H1 (cell line): Measurements from ENCODE around the gene POLR3G. TPM values are rescaled to one million over a fixed set of nuclear protein-coding genes. Genes with fewer than 3 reads are reported as not detected.

Source experiments
- CTCF ChIA-PET: fragments of 300-600 bp; sonication (Branson Sonifier 250); formaldehyde crosslinking; loops from one replicate; lab custom pipeline; 2021; ENCODE audit not compliant: partially characterized antibody; lab: Charles Lee
- POLR2A ChIA-PET: fragments of 300-600 bp; sonication (Branson Sonifier 250); formaldehyde crosslinking; loops from one replicate; lab custom pipeline; 2021; ENCODE audit warnings: inconsistent platforms; ENCODE audit not compliant: partially characterized antibody; lab: Charles Lee
- DNase-seq, 2 experiments: peaks; one replicate each; pipeline versions ENCODE4 v3.0.0 to v3.0.0-alpha.2; 2010 to 2022; ENCODE audit warnings: low spot score in 2 of 2, low read depth in 1 of 2, mixed read lengths in 1 of 2
- FAIRE-seq: peaks from 2 replicates; lab custom pipeline; 2011; peaks lifted over from hg19 to GRCh38; lab: Jason Lieb, UNC
- H2AFZ ChIP-seq: 2 replicates; pipeline ENCODE4 v1.8.1; 2012; ENCODE audit warnings: low read length, inconsistent platforms
- H2AK5ac ChIP-seq: 2 replicates; pipeline ENCODE4 v1.6.1; 2013; ENCODE audit warnings: low read depth, low read length
- H2BK120ac ChIP-seq: replicated peaks from 2 replicates; pipeline ENCODE3; 2013; ENCODE audit warnings: low read depth, low read length, inconsistent platforms
- H2BK12ac ChIP-seq: 2 replicates; pipeline ENCODE4 v1.6.1; 2013; ENCODE audit warnings: low read depth, low read length
- H2BK15ac ChIP-seq: 2 replicates; pipeline ENCODE4 v1.6.1; 2013; ENCODE audit warnings: low read length
- H2BK20ac ChIP-seq: 2 replicates; pipeline ENCODE4 v1.6.1; 2013; ENCODE audit warnings: low read length
- H2BK5ac ChIP-seq: 2 replicates; pipeline ENCODE4 v1.6.1; 2013; ENCODE audit warnings: low read depth, low read length
- H3K14ac ChIP-seq: 2 replicates; pipeline ENCODE4 v1.6.1; 2013; ENCODE audit warnings: inconsistent platforms; ENCODE audit not compliant: insufficient read length
- H3K18ac ChIP-seq: 2 replicates; pipeline ENCODE4 v1.6.1; 2013; ENCODE audit warnings: low read length; ENCODE audit errors: extremely low read depth
- H3K23ac ChIP-seq: 2 replicates; pipeline ENCODE4 v1.6.1; 2013; ENCODE audit warnings: inconsistent platforms; ENCODE audit not compliant: insufficient read length
- H3K23me2 ChIP-seq: 2 replicates; pipeline ENCODE4 v1.6.1; 2013; ENCODE audit warnings: low read depth, low read length
- H3K27ac ChIP-seq: 2 replicates; pipeline ENCODE4 v1.6.1; 2011; ENCODE audit warnings: low read depth, low read length, inconsistent platforms
- H3K27me3 ChIP-seq, 4 experiments: replicated peaks in 1 of 4; 1 replicate in 1 of 4; 2 replicates in 3 of 4; pipeline versions ENCODE4 v1.6.1 to v1.8.1; 2011 to 2013; ENCODE audit warnings: low read length in 3 of 4, mild to moderate bottlenecking in 3 of 4, inconsistent platforms in 2 of 4, mixed read lengths in 2 of 4, moderate library complexity in 1 of 4; ENCODE audit not compliant: control insufficient read depth in 3 of 4, insufficient read depth in 3 of 4; ENCODE audit errors: extremely low read depth in 1 of 4
- H3K36me3 ChIP-seq, 4 experiments: 2 replicates each; pipeline versions ENCODE4 v1.6.1 to v1.8.1; 2011 to 2013; ENCODE audit warnings: mild to moderate bottlenecking in 4 of 4, low read length in 3 of 4, moderate library complexity in 2 of 4, control low read depth in 1 of 4, inconsistent platforms in 1 of 4; ENCODE audit not compliant: insufficient read depth in 4 of 4, control insufficient read depth in 2 of 4
- H3K4ac ChIP-seq: replicated peaks from 2 replicates; pipeline ENCODE3; 2013; ENCODE audit warnings: low read length, low read depth, mixed read lengths, inconsistent platforms; ENCODE audit not compliant: insufficient read length
- H3K4me1 ChIP-seq, 4 experiments: replicated peaks in 1 of 4; 1 replicate in 1 of 4; 2 replicates in 3 of 4; pipeline versions ENCODE4 v1.6.1 to v1.8.1; 2011 to 2013; ENCODE audit warnings: low read length in 3 of 4, inconsistent platforms in 2 of 4, mixed read lengths in 1 of 4; ENCODE audit not compliant: insufficient read depth in 4 of 4, control insufficient read depth in 3 of 4
- H3K4me2 ChIP-seq, 2 experiments: 2 replicates each; pipeline versions ENCODE4 v1.6.1 to v1.8.1; 2011 to 2013; ENCODE audit warnings: low read depth in 2 of 2, low read length in 2 of 2, control low read depth in 1 of 2, inconsistent platforms in 1 of 2, mild to moderate bottlenecking in 1 of 2; ENCODE audit not compliant: insufficient read depth in 1 of 2
- H3K4me3 ChIP-seq, 4 experiments: fragments of 200-600, 300-600 bp in 1 of 4; sonication (generic), shearing (Covaris generic), sonication (Bioruptor Twin) in 1 of 4; 2 replicates each; pipeline versions ENCODE4 v1.5.1 to v1.8.1; 2011 to 2016; ENCODE audit warnings: low read length in 4 of 4, low read depth in 3 of 4, control low read depth in 2 of 4, inconsistent platforms in 2 of 4, mild to moderate bottlenecking in 2 of 4, mixed read lengths in 1 of 4, moderate library complexity in 1 of 4; ENCODE audit not compliant: insufficient read depth in 2 of 4; ENCODE audit errors: extremely low read depth in 1 of 4
- H3K56ac ChIP-seq: replicated peaks from 2 replicates; pipeline ENCODE3; 2013; ENCODE audit warnings: low read depth, mild to moderate bottlenecking, mixed read lengths, low read length, inconsistent platforms; ENCODE audit not compliant: insufficient read length
- H3K79me1 ChIP-seq: 2 replicates; pipeline ENCODE4 v1.6.1; 2013; ENCODE audit warnings: low read depth, low read length, control low read depth
- H3K79me2 ChIP-seq, 2 experiments: 2 replicates each; pipeline versions ENCODE4 v1.6.1 to v1.8.1; 2012 to 2013; ENCODE audit warnings: low read length in 2 of 2, mild to moderate bottlenecking in 2 of 2, inconsistent platforms in 1 of 2; ENCODE audit not compliant: insufficient read depth in 2 of 2, control insufficient read depth in 1 of 2
- H3K9ac ChIP-seq, 4 experiments: replicated peaks in 1 of 4; 1 replicate in 1 of 4; 2 replicates in 3 of 4; pipeline versions ENCODE4 v1.6.1 to v1.8.1; 2011 to 2013; ENCODE audit warnings: low read depth in 3 of 4, low read length in 3 of 4, control low read depth in 2 of 4, mild to moderate bottlenecking in 2 of 4, moderate library complexity in 2 of 4, inconsistent platforms in 1 of 4; ENCODE audit errors: extremely low read depth in 1 of 4
- H3K9me3 ChIP-seq, 2 experiments: 2 replicates each; pipeline versions ENCODE4 v1.6.1 to v1.8.1; 2012 to 2013; ENCODE audit warnings: mild to moderate bottlenecking in 2 of 2, moderate library complexity in 2 of 2, control low read depth in 1 of 2, inconsistent platforms in 1 of 2, low read depth in 1 of 2, low read length in 1 of 2, mixed read lengths in 1 of 2; ENCODE audit not compliant: insufficient read depth in 2 of 2
- H4K20me1 ChIP-seq, 2 experiments: replicated peaks in 1 of 2; 2 replicates each; pipeline versions ENCODE3 to v1.8.1; 2011 to 2013; ENCODE audit warnings: inconsistent platforms in 2 of 2, low read length in 2 of 2, mild to moderate bottlenecking in 1 of 2; ENCODE audit not compliant: insufficient read depth in 2 of 2, control insufficient read depth in 1 of 2
- H4K5ac ChIP-seq: 2 replicates; pipeline ENCODE4 v1.6.1; 2013; ENCODE audit warnings: low read length, low read depth, mixed read lengths, inconsistent platforms; ENCODE audit not compliant: insufficient read length
- H4K8ac ChIP-seq: 2 replicates; pipeline ENCODE4 v1.8.0; 2013; ENCODE audit warnings: mild to moderate bottlenecking, moderate library complexity, low read length, inconsistent platforms; ENCODE audit not compliant: insufficient read depth; ENCODE audit errors: extremely low read depth
- H4K91ac ChIP-seq: replicated peaks from 2 replicates; pipeline ENCODE3; 2013; ENCODE audit warnings: low read length, mixed read lengths, inconsistent platforms; ENCODE audit not compliant: insufficient read length
- BRCA1 ChIP-seq: IDR thresholded peaks from 2 replicates; pipeline ENCODE4 v1.6.1; 2012; ENCODE audit warnings: low read depth, low read length, improper control_type of control experiment
- CEBPB ChIP-seq: IDR thresholded peaks from 2 replicates; pipeline ENCODE4 v1.6.1; 2012; ENCODE audit warnings: low read depth, low read length
- CHD1 ChIP-seq: IDR thresholded peaks from 2 replicates; pipeline ENCODE4 v1.6.1; 2012; ENCODE audit warnings: low read depth, low read length, improper control_type of control experiment
- EP300 ChIP-seq, 2 experiments: IDR thresholded peaks; 1 replicate in 1 of 2; 2 replicates in 1 of 2; pipeline ENCODE4 v1.6.1; 2011 to 2012; ENCODE audit warnings: low read depth in 2 of 2, low read length in 2 of 2, mild to moderate bottlenecking in 2 of 2, borderline replicate concordance in 1 of 2, inconsistent platforms in 1 of 2, moderate library complexity in 1 of 2
- GABPA ChIP-seq: IDR thresholded peaks from 2 replicates; pipeline ENCODE4 v1.6.1; 2011; ENCODE audit warnings: mild to moderate bottlenecking, low read length, moderate library complexity, borderline replicate concordance; ENCODE audit not compliant: insufficient read depth
- HDAC6 ChIP-seq: IDR thresholded peaks from one replicate; pipeline ENCODE4 v1.7.1; 2012; ENCODE audit warnings: low read depth, mild to moderate bottlenecking, inconsistent platforms, low read length, moderate library complexity
- NANOG ChIP-seq: IDR thresholded peaks from 2 replicates; pipeline ENCODE4 v1.6.1; 2011; ENCODE audit warnings: low read length, low read depth, mild to moderate bottlenecking, inconsistent platforms; ENCODE audit not compliant: insufficient read depth, poor library complexity, severe bottlenecking
- NRF1 ChIP-seq: IDR thresholded peaks from 2 replicates; pipeline ENCODE4 v1.6.1; 2011; ENCODE audit warnings: mild to moderate bottlenecking, low read depth, low read length, improper control_type of control experiment
- RXRA ChIP-seq: IDR thresholded peaks from 2 replicates; pipeline ENCODE4 v1.6.1; 2011; ENCODE audit warnings: low read depth, mild to moderate bottlenecking, low read length, moderate library complexity; ENCODE audit not compliant: insufficient read depth
- TAF1 ChIP-seq: IDR thresholded peaks from 2 replicates; pipeline ENCODE4 v1.6.1; 2011; ENCODE audit warnings: mild to moderate bottlenecking, low read depth, low read length
- TAF7 ChIP-seq: optimal IDR thresholded peaks from 2 replicates; pipeline ENCODE3; 2011; ENCODE audit warnings: low read depth, mild to moderate bottlenecking, inconsistent platforms, low read length, moderate library complexity, borderline replicate concordance
- WGBS, 2 experiments: shearing (Covaris generic) in 1 of 2; methylation state at CpG; one replicate each; pipeline versions ENCODE4 v1.1.6 to v1.1.7; 2013 to 2015; ENCODE audit warnings: low lambda C conversion rate in 2 of 2, mixed read lengths in 2 of 2, inconsistent platforms in 1 of 2, low coverage in 1 of 2, missing lambda C conversion rate in 1 of 2; ENCODE audit not compliant: insufficient replicate concordance in 2 of 2, insufficient coverage in 1 of 2, insufficient read length in 1 of 2; ENCODE audit errors: extremely low coverage in 1 of 2, missing lambda C conversion rate in 1 of 2; 5-methylcytosine and 5-hydroxymethylcytosine counted together
- polyA plus RNA-seq, 7 experiments: library from polyadenylated mRNA; depleted of rRNA in 3 of 7; stranded (reverse) in 5 of 7; unstranded in 2 of 7; fragments of >200 nt in 5 of 7; fragments of 200-250 nt in 2 of 7; gene quantifications; 1 replicate in 5 of 7; 2 replicates in 1 of 7; 4 replicates in 1 of 7; pipeline versions ENCODE4 v1.2.1 to v1.2.3, GENCODE V29; 2011 to 2013; ENCODE audit warnings: missing spikeins in 2 of 7, mixed read lengths in 2 of 7
- total RNA-seq: library from RNA; stranded (reverse); fragmentation: NEBNext Ultra II Directional; extraction: Animal tissue kit (Norgen Biotek cat#: 25700); gene quantifications from 2 replicates; pipeline ENCODE4 v1.2.1, GENCODE V29; 2021

The POLR3G gene
- total and polyA plus RNA-seq, 2 of the 8 experiments (the other 6 are each of a cell fraction or from before 2014, with no cell fraction given): 119 to 179 TPM

- WGBS, 2 experiments: 88% methylated on average over 3 of the region's 3 CpGs; no CpG with 5 or more reads in 1 of the 2 experiments
- TF ChIP-seq CEBPB (no peak), HDAC6 (no peak), GABPA (no peak), EP300 (IDR thresholded peaks at IDR 0.05; ENCODE audit: borderline replicate concordance in 1 of 2, low read depth in 2 of 2, low read length in 2 of 2) (no peak), RXRA (no peak), BRCA1 (no peak), NRF1 (no peak), TAF7 (no peak), CHD1 (no peak), TAF1 (no peak), NANOG (no peak)
Measured at GRCh38 chr5:90533794-90534193, 59.1 kb downstream of the POLR3G start.

More at GRCh38 chr5:90533794-90534193, 59.1 kb downstream of the POLR3G start:
- Histone ChIP-seq H3K23ac (no peak overlapping the region), H3K9ac (no peak overlapping the region), H4K8ac (no peak overlapping the region), H4K5ac (no peak overlapping the region), H2BK20ac (no peak overlapping the region), H3K79me1 (peaks cover 4% of the 10 kb centered on the region), H3K4me2 (no peak overlapping the region), H2BK12ac (no peak overlapping the region), H2BK120ac (no peak overlapping the region), H3K36me3 (no peaks in the 10 kb centered on the region), H3K18ac (no peak overlapping the region), H2AFZ (peak overlapping the region; percentile 81), H2AK5ac (no peak overlapping the region), H4K20me1 (no peaks in the 10 kb centered on the region), H3K27ac (no peak overlapping the region), H3K56ac (no peak overlapping the region), H3K27me3 (no peaks in the 10 kb centered on the region), H3K9me3 (no peaks in the 10 kb centered on the region), H3K23me2 (peaks cover 6% of the 10 kb centered on the region; the same call in 1 of the 2 replicates), H3K79me2 (peaks cover 0 to 3% of the 10 kb centered on the region in 2 experiments; a peak in 2 of 4 replicates), H2BK5ac (no peak overlapping the region), H4K91ac (no peak overlapping the region), H3K4ac (no peak overlapping the region), H3K4me3 (no peak overlapping the region), H3K14ac (no peak overlapping the region), H2BK15ac (no peak overlapping the region), H3K4me1 (peaks cover 0 to 5% (median 2%) of the 10 kb centered on the region in 4 experiments; a peak in 2 of 7 replicates)
- FAIRE-seq: no peak
- POLR2A ChIA-PET: no interaction called here
- CTCF ChIA-PET: interaction anchor here (0.6 to 1.4 kb wide), 2 partner anchors 93 to 103 kb away, joined by 3 to 4 read pairs; no protein-coding TSS in a partner anchor
- no peak for DNase-seq
